Placental epithelial cell (primary cell): ENCODE measurements around the gene CC2D1A. TPM values are rescaled to one million over a fixed set of nuclear protein-coding genes. Genes with fewer than 3 reads are reported as not detected.

Experiments used
- small RNA-seq: library from RNA; depleted of rRNA; stranded (forward); fragments of <200 nt; gene quantifications from one replicate; pipeline ENCODE3, GENCODE V24; 2012
- total RNA-seq: library from RNA; depleted of rRNA; stranded (reverse); fragments of >200 nt; gene quantifications from 2 replicates; pipeline ENCODE4 v1.2.3, GENCODE V29; 2012

CC2D1A gene
- total RNA-seq: 11.4 and 22.7 TPM in 2 replicates

GRCh38 chr19:13905634-13906520, at the start of gene CC2D1A, which contains the start of gene BRME1:
CC2D1A (plus strand) TSS chr19:13906201; CDS start chr19:13906442, 241 bp downstream.
BRME1 (minus strand) TSS chr19:13906117; CDS start chr19:13904892, 1,225 bp downstream.

GRCh38 chr19:13876834-13877233, 29.2 kb upstream of the CC2D1A start, which contains the start of gene NANOS3:
NANOS3 (plus strand) TSS chr19:13877134; CDS start chr19:13877249, 115 bp downstream.

GRCh38 chr19:13938301-13939064, 32.5 kb downstream of the CC2D1A start, which contains the start of gene PODNL1:
PODNL1 (minus strand) TSS chr19:13938417; CDS start chr19:13938181, 236 bp downstream.

GRCh38 chr19:13952154-13952930, 46.3 kb downstream of the CC2D1A start, which contains the start of gene DCAF15:
DCAF15 (plus strand) TSS chr19:13952509; CDS start chr19:13952513, 4 bp downstream.

Small RNAs within 50 kb of the gene (small RNA-seq; reads per million reads assigned to genes)
- 4.0 reads per million, percentile 89 among the genes with 10 or more reads in this experiment for gene MIR181C
- 11.6 reads per million, percentile 95 among the genes with 10 or more reads in this experiment for gene MIR181D

Other genes with a start within 250 kb of the CC2D1A start
- gene MRI1, start 141.7 kb upstream of the CC2D1A start, total RNA-seq: 31.4 and 47.5 TPM in 2 replicates
- gene C19orf53, start 131.7 kb upstream of the CC2D1A start, total RNA-seq: 52.5 and 57.7 TPM in 2 replicates
- 2.0 and 4.1 TPM in 2 replicates for gene ZSWIM4, start 110.8 kb upstream of the CC2D1A start, total RNA-seq
- 1.3 TPM in 1 of 2 replicates, not detected in the other for gene NANOS3, start 29.1 kb upstream of the CC2D1A start, total RNA-seq
- 0.79 and 0.87 TPM in 2 replicates for gene BRME1, start 84 bp upstream of the CC2D1A start, total RNA-seq
- gene PODNL1, start 32.2 kb downstream of the CC2D1A start, total RNA-seq: 0.39 and 0.43 TPM in 2 replicates
- 13.1 and 16.9 TPM in 2 replicates for gene DCAF15, start 46.3 kb downstream of the CC2D1A start, total RNA-seq
- 5.1 and 5.3 TPM in 2 replicates for gene RFX1, start 100.1 kb downstream of the CC2D1A start, total RNA-seq
- not detected in 2 replicates for gene RLN3, start 121.9 kb downstream of the CC2D1A start, total RNA-seq
- 0.39 and 0.65 TPM in 2 replicates for gene IL27RA, start 125.6 kb downstream of the CC2D1A start, total RNA-seq
- gene PALM3, start 155.9 kb downstream of the CC2D1A start, total RNA-seq: 0.39 and 0.43 TPM in 2 replicates
- 0.22 and 0.39 TPM in 2 replicates for gene MISP3, start 166.6 kb downstream of the CC2D1A start, total RNA-seq
- 1.2 TPM in 1 of 2 replicates, not detected in the other for gene C19orf67, start 179.6 kb downstream of the CC2D1A start, total RNA-seq
- gene SAMD1, start 184.6 kb downstream of the CC2D1A start, total RNA-seq: 24.8 and 31.8 TPM in 2 replicates
- 26.7 and 34.3 TPM in 2 replicates for gene PRKACA, start 211.6 kb downstream of the CC2D1A start, total RNA-seq
- 3.9 and 6.9 TPM in 2 replicates for gene ASF1B, start 230.4 kb downstream of the CC2D1A start, total RNA-seq